Measurements from ENCODE around the gene CKMT2. TPM values are rescaled to one million over a fixed set of nuclear protein-coding genes. Genes with fewer than 3 reads are reported as not detected.

CKMT2 gene
- total and polyA plus RNA-seq, 2 experiments from 2014 or later, result 5.0 to 7.8 TPM

- H2AFZ ChIP-seq, result no peak overlapping the region
- no peaks in the 10 kb centered on the region for H3K36me3 ChIP-seq (replicated peaks; ENCODE audit: insufficient read depth, low read depth)
- no peak for DNase-seq (ENCODE audit: low spot score)
- H3K4me2 ChIP-seq, result no peak overlapping the region
- 86% methylated on average over 4 of the region's 4 CpGs for WGBS (ENCODE audit: low lambda C conversion rate, missing lambda C conversion rate)
- peaks cover 27% of the 10 kb centered on the region for H3K4me1 ChIP-seq (ENCODE audit: insufficient read depth)
- no peak overlapping the region for H3K4me3 ChIP-seq
- no peak overlapping the region for H3K27ac ChIP-seq
- no peaks in the 10 kb centered on the region for H3K79me2 ChIP-seq
- no peaks in the 10 kb centered on the region for H3K27me3 ChIP-seq
- no peaks in the 10 kb centered on the region for H4K20me1 ChIP-seq (ENCODE audit: insufficient read depth, poor library complexity, severe bottlenecking)
- no peaks in the 10 kb centered on the region for H3K9me3 ChIP-seq (ENCODE audit: low read depth)
- no peaks in the 10 kb centered on the region for H3K9me2 ChIP-seq (replicated peaks; ENCODE audit: insufficient read depth)
- TF ChIP-seq CTCF (IDR thresholded peaks at IDR 0.05; ENCODE audit: poor library complexity) (no peak), EZH2 (IDR thresholded peaks at IDR 0.05; ENCODE audit: borderline replicate concordance) (no peak), EZH2phosphoT487 (IDR thresholded peaks at IDR 0.05; ENCODE audit: low read depth, severe bottlenecking, unreplicated experiment) (no peak)
Measured at GRCh38 chr5:81249240-81249639, 16.1 kb downstream of the CKMT2 start.

GRCh38 chr5:81250004-81250403 lies 16.9 kb downstream of the CKMT2 start:
- no peaks in the 10 kb centered on the region for H4K20me1 ChIP-seq (ENCODE audit: insufficient read depth, poor library complexity, severe bottlenecking)
- H3K27ac ChIP-seq, result no peak overlapping the region
- H3K4me2 ChIP-seq, result no peak overlapping the region
- no peaks in the 10 kb centered on the region for H3K9me3 ChIP-seq (ENCODE audit: low read depth)
- no peak for TF ChIP-seq CTCF (IDR thresholded peaks at IDR 0.05; ENCODE audit: poor library complexity)
- TF ChIP-seq EZH2 (IDR thresholded peaks at IDR 0.05; ENCODE audit: borderline replicate concordance), result no peak
- no peak for TF ChIP-seq EZH2phosphoT487 (IDR thresholded peaks at IDR 0.05; ENCODE audit: low read depth, severe bottlenecking, unreplicated experiment)
- no peak for DNase-seq (ENCODE audit: low spot score)
- H3K36me3 ChIP-seq (replicated peaks; ENCODE audit: insufficient read depth, low read depth), result no peaks in the 10 kb centered on the region
- H2AFZ ChIP-seq, result no peak overlapping the region
- H3K4me3 ChIP-seq, result no peak overlapping the region
- H3K27me3 ChIP-seq, result no peaks in the 10 kb centered on the region
- no peaks in the 10 kb centered on the region for H3K9me2 ChIP-seq (replicated peaks; ENCODE audit: insufficient read depth)
- peaks cover 27% of the 10 kb centered on the region for H3K4me1 ChIP-seq (ENCODE audit: insufficient read depth)
- 82% methylated on average over 1 of the region's 1 CpG for WGBS (ENCODE audit: low lambda C conversion rate, missing lambda C conversion rate)
- no peaks in the 10 kb centered on the region for H3K79me2 ChIP-seq

GRCh38 chr5:81251922-81252321 lies 18.8 kb downstream of the CKMT2 start:
- Histone ChIP-seq H3K9me2 (replicated peaks; ENCODE audit: insufficient read depth) (no peaks in the 10 kb centered on the region), H3K9me3 (ENCODE audit: low read depth) (no peaks in the 10 kb centered on the region), H3K4me3 (no peak overlapping the region), H3K27me3 (no peaks in the 10 kb centered on the region), H3K4me1 (ENCODE audit: insufficient read depth) (peaks cover 13% of the 10 kb centered on the region), H3K27ac (no peak overlapping the region), H3K79me2 (no peaks in the 10 kb centered on the region), H3K4me2 (no peak overlapping the region), H4K20me1 (ENCODE audit: insufficient read depth, poor library complexity, severe bottlenecking) (no peaks in the 10 kb centered on the region), H2AFZ (no peak overlapping the region), H3K36me3 (replicated peaks; ENCODE audit: insufficient read depth, low read depth) (no peaks in the 10 kb centered on the region)
- WGBS (ENCODE audit: low lambda C conversion rate, missing lambda C conversion rate), result 92% methylated on average over 5 of the region's 5 CpGs
- no peak for TF ChIP-seq EZH2 (IDR thresholded peaks at IDR 0.05; ENCODE audit: borderline replicate concordance)
- no peak for TF ChIP-seq EZH2phosphoT487 (IDR thresholded peaks at IDR 0.05; ENCODE audit: low read depth, severe bottlenecking, unreplicated experiment)
- TF ChIP-seq CTCF (IDR thresholded peaks at IDR 0.05; ENCODE audit: poor library complexity), result no peak
- no peak for DNase-seq (ENCODE audit: low spot score)

- no peak for DNase-seq (ENCODE audit: low spot score)
Measured at GRCh38 chr5:81252904-81253303, 19.8 kb downstream of the CKMT2 start.

More at GRCh38 chr5:81252904-81253303, 19.8 kb downstream of the CKMT2 start:
- H3K9me2 ChIP-seq (replicated peaks; ENCODE audit: insufficient read depth), result no peaks in the 10 kb centered on the region
- no peak overlapping the region for H3K4me2 ChIP-seq
- 90% methylated on average over 1 of the region's 1 CpG for WGBS (ENCODE audit: low lambda C conversion rate, missing lambda C conversion rate)
- peaks cover 3% of the 10 kb centered on the region for H3K4me1 ChIP-seq (ENCODE audit: insufficient read depth)
- no peaks in the 10 kb centered on the region for H3K9me3 ChIP-seq (ENCODE audit: low read depth)
- no peaks in the 10 kb centered on the region for H4K20me1 ChIP-seq (ENCODE audit: insufficient read depth, poor library complexity, severe bottlenecking)
- H2AFZ ChIP-seq, result no peak overlapping the region
- TF ChIP-seq CTCF (IDR thresholded peaks at IDR 0.05; ENCODE audit: poor library complexity), result no peak
- no peak for TF ChIP-seq EZH2 (IDR thresholded peaks at IDR 0.05; ENCODE audit: borderline replicate concordance)
- no peak for TF ChIP-seq EZH2phosphoT487 (IDR thresholded peaks at IDR 0.05; ENCODE audit: low read depth, severe bottlenecking, unreplicated experiment)
- no peaks in the 10 kb centered on the region for H3K79me2 ChIP-seq
- no peaks in the 10 kb centered on the region for H3K27me3 ChIP-seq
- no peaks in the 10 kb centered on the region for H3K36me3 ChIP-seq (replicated peaks; ENCODE audit: insufficient read depth, low read depth)
- no peak overlapping the region for H3K4me3 ChIP-seq
- H3K27ac ChIP-seq, result no peak overlapping the region

All from hepatocyte (in vitro differentiated cells).